ENCODE results near the gene PAXX.

PAXX gene

GRCh38 chr9:137016436-137016835, 24.2 kb downstream of the PAXX start:
- DNase-seq (ENCODE audit: low read depth in 2 of 3, low spot score in 1 of 3) = no peak

- DNase-seq (ENCODE audit: low read depth in 2 of 3, low spot score in 1 of 3) = no peak
These were observed 24.8 kb downstream of the PAXX start for GRCh38 chr9:137017071-137017470.

- DNase-seq (ENCODE audit: low read depth in 2 of 3, low spot score in 1 of 3) = no peak
These were observed 25.7 kb downstream of the PAXX start for GRCh38 chr9:137017791-137018497.

GRCh38 chr9:137018761-137019559, 26.7 kb downstream of the PAXX start:
- no peak for DNase-seq (ENCODE audit: low read depth in 2 of 3, low spot score in 1 of 3)

- DNase-seq (ENCODE audit: low read depth in 2 of 3, low spot score in 1 of 3) = no peak
These were observed 27.9 kb downstream of the PAXX start for GRCh38 chr9:137019891-137020683.

- no peak for DNase-seq (ENCODE audit: low read depth in 2 of 3, low spot score in 1 of 3)
These were observed 28.7 kb downstream of the PAXX start for GRCh38 chr9:137020771-137021567.

GRCh38 chr9:137021568-137021978, 29.4 kb downstream of the PAXX start:
- DNase-seq (ENCODE audit: low read depth in 2 of 3, low spot score in 1 of 3) = no peak

GRCh38 chr9:137021979-137022661, 29.9 kb downstream of the PAXX start:
- peak; percentile 67 to 74 (median 71) for DNase-seq (ENCODE audit: low read depth in 2 of 3, low spot score in 1 of 3)

GRCh38 chr9:137022662-137023008, 30.4 kb downstream of the PAXX start:
- DNase-seq (ENCODE audit: low read depth in 2 of 3, low spot score in 1 of 3) = no peak

- DNase-seq (ENCODE audit: low read depth in 2 of 3, low spot score in 1 of 3) = no peak
These were observed 30.9 kb downstream of the PAXX start for GRCh38 chr9:137023157-137023556.

GRCh38 chr9:137023583-137023991, 31.4 kb downstream of the PAXX start:
- no peak for DNase-seq (ENCODE audit: low read depth in 2 of 3, low spot score in 1 of 3)

GRCh38 chr9:137025517-137025966, 33.3 kb downstream of the PAXX start:
- no peak for DNase-seq (ENCODE audit: low read depth in 2 of 3, low spot score in 1 of 3)

- DNase-seq (ENCODE audit: low read depth in 2 of 3, low spot score in 1 of 3) = no peak
These were observed 34.2 kb downstream of the PAXX start for GRCh38 chr9:137026384-137026783.

GRCh38 chr9:137026828-137027227, 34.6 kb downstream of the PAXX start:
- DNase-seq (ENCODE audit: low read depth in 2 of 3, low spot score in 1 of 3) = no peak

- no peak for DNase-seq (ENCODE audit: low read depth in 2 of 3, low spot score in 1 of 3)
These were observed 35.4 kb downstream of the PAXX start, which contains the start of gene ABCA2 for GRCh38 chr9:137027369-137028262. ABCA2 (minus strand) TSS chr9:137028237; CDS start chr9:137028140, 97 bp downstream.

GRCh38 chr9:137028263-137029057, 36.2 kb downstream of the PAXX start:
- DNase-seq (ENCODE audit: low read depth in 2 of 3, low spot score in 1 of 3) = peak; percentile 41 to 61 (median 51)

- DNase-seq (ENCODE audit: low read depth in 2 of 3, low spot score in 1 of 3) = peak; percentile 42 to 84 (median 72)
These were observed 37.1 kb downstream of the PAXX start for GRCh38 chr9:137029058-137029936.
